ENCODE data around the gene RASGRF1. TPM values are rescaled to one million over a fixed set of nuclear protein-coding genes. Genes with fewer than 3 reads are reported as not detected.
"Not testable (repeated sequence)": the region's sequence is repeated elsewhere in the genome, so short reads cannot be mapped to it uniquely, and the experiment has no call there.

The RASGRF1 gene
- total RNA-seq, 1 experiment from 2014 or later, result 1.6 TPM

DNA sequence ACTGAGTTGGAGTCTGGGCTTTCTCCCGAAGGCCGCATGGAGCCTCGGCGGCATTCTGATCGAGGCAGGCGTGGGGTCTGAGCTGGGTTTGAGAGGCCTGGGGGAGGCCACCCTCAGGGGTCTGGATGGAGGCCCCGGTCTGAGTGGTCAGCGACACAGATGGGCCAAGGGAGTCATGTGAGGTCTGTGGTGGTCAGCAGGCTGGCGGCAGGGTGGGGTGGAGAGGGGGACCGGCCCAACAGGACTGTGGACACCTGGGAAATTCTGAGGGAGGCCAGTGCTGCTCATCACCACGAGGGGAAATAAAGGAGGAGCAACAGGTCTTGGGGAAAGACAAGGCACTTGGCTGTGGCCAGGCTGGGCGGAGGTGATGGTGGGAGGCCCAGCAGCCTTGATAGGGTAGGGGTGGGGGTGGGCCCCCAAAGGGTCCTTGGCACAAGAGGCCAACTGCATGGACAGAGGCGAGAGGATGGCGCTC lies 161.9 kb downstream of the RASGRF1 start:
- DNase-seq (ENCODE audit: low spot score), result no peak
- in situ Hi-C loops (cut with HindIII; ENCODE audit: low sequenced_read_pairs), result no loop called here

DNA sequence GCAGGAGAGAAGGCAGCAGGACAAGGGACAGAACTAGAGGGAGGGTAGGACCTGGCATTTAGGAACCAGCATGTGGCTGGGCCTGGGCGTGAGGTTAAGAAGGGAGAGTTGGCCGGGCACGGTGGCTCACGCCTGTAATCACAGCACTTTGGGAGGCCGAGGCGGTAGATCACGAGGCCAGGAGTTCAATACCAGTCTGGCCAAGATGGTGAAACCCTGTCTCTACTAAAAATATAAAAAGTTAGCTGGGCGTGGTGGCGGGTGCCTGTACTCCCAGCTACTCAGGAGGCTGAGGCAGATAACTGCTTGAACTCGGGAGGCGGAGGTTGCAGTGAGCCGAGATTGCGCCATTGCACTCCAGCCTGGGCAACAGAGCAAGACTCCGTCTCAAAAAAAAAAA lies 162.4 kb downstream of the RASGRF1 start:
- DNase-seq (ENCODE audit: low spot score); in situ Hi-C loops (cut with HindIII; ENCODE audit: low sequenced_read_pairs): not testable (repeated sequence)

DNA sequence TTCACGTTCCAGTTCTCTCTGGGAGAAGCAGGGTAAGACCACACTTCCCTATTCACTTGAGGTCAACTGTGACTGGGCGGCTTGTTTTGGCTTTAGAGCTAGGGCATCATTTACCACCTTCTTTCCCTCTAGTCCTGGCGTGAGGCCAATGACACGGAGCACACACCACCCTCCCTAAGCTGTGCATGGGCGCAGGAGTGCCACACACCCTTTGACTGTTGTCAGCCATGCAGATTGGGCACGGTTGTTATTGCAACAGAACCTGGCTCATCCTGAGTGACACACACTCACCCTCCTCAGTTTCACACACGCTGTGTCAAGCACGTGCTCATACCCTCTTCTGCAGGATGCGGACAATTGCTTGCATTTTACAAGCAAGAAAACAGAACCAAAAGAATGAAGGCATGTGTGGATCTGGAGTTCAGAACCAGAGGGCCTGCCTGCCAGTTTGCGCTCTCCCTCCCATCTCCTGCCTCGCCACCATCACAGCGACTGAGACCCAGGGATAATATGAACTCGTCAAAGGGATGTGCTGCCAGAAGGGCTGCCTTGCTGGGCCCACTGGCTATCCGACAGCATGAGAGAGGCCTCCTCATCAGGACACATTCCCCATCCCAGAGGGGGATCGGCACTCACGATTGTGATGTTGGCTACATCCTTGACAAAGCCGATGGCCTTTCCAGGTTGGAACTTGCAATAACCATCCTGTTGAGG lies 163.3 kb downstream of the RASGRF1 start:
- no peak for DNase-seq (ENCODE audit: low spot score)
- in situ Hi-C loops (cut with HindIII; ENCODE audit: low sequenced_read_pairs), result no loop called here

DNA sequence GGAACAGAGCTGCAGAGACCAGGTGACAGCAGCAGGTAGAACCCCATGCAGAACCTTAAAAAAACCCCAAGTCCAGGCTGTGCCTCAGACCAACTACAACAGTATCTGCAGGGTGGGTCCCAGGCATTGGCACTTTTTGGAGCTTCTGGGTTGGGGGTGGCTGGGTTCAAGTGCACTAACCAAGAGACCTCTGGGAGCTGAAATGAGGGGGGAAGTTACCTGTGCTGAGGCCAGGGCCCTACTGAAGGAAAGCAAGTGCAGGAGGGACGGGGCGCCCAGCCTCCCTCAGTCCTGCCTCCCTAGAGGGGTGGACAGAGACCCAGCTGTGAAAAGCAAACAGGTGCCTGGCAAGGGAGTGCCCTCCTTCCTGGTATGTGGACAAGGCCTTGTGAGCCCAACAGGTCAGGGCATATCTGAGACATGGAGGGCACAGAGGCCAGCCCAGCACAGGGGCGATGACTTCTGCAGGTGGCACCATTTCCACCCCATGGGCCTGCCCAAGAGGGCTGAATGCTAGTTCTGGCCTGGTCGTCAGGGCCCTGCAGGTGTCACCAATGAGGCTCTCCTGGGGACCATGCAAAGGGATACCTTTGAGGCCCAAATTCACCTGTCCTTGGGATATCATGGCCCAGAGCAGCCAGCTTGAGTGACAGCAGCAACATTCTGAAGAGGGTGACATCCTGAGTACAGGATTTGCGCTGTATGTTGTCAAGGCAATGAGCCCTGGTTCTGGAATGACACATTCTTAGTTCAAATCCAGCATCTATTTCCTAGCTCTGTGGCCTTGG lies 164.4 kb downstream of the RASGRF1 start:
- no peak for DNase-seq (ENCODE audit: low spot score)
- in situ Hi-C loops (cut with HindIII; ENCODE audit: low sequenced_read_pairs), result no loop called here

DNA sequence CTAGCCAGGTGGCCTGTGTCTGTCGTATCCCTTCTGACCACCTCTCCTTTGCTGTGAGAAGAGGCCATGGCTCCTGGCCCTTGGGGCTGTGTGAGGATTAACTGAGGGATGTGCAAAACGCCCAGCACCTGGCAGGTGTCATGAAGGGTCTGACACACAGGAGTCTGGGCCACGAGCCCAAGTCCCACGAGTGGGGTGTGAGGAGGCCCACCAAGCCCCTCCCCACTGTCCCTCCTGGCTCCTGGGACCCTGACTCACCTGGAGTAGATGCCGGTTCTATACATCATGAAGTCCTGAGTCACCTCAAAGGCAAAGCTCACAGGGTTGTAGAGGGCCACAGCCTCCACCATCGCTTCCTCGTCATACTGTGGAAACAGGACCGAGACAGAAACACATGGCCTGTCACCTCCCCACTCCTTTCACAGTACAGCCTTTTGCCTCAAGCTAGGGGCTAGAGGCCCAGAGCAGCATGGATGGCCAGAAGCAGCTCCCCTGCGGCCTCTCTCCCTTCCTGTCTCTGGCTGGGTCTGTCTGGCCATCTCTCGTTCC lies 165.4 kb downstream of the RASGRF1 start:
- in situ Hi-C loops (cut with HindIII; ENCODE audit: low sequenced_read_pairs), result no loop called here
- no peak for DNase-seq (ENCODE audit: low spot score)

DNA sequence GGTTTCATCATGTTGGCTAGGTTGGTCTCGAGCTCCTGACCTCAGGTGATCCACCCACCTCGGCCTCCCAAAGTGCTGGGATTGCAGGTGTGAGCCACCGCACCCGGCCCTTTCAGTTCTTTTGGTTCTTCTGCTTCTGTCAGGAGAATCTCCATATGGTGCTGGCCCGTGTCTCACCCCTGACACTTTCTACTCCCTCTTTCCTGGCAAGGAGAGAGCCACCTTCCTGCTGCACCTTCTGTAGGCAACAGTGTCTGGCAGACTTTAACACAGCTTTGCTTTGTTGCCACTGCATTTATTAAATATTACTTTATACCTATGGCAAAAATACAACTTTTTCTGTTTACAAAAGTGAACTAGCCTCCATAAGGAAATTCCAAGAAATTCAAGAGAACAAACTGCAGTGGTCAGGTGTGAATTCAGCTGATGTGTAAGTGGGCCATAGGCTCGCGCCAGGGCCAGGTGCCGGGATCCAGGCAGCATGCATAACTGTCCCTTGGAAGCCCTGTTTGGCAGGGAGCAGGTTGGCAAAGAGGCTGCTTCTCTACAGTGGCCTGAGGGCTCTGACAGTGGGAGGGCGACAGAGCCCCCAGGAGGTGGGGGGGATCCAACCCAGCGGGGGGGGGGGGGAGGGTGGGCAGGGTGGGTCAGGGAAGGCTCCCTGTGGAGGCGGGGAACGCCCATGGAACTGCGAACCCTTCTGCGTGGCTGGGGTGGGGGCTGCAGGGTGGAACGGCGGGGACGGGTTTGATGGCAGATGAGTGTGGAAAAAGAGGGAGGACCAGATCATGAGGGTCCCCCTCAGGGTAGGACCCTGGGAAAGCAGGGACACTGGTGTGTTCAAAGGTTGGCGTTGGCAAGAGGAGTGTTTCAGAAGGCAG lies 166.9 kb downstream of the RASGRF1 start:
- in situ Hi-C loops (cut with HindIII; ENCODE audit: low sequenced_read_pairs), result no loop called here
- peak; percentile 60 for DNase-seq (ENCODE audit: low spot score)

DNA sequence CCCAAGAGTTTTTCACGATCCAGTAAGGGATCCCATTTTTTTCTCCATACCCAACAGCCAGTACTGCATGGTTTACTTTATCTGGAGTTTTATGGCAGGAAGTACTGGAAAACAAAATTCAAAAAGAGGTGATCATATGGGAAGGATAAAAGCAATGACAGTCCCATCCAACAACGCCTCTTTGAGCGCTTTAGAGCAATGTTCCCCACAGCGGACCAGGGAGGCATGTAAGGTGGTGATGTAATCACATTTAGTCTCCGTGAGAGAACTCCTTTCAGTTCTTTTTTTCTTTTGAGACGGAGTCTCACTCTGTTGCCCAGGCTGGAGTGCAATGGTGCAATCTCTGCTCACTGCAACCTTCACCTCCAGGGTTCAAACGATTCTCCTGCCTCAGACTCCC lies 167.6 kb downstream of the RASGRF1 start:
- DNase-seq (ENCODE audit: low spot score), result no peak
- in situ Hi-C loops (cut with HindIII; ENCODE audit: low sequenced_read_pairs), result no loop called here

DNA sequence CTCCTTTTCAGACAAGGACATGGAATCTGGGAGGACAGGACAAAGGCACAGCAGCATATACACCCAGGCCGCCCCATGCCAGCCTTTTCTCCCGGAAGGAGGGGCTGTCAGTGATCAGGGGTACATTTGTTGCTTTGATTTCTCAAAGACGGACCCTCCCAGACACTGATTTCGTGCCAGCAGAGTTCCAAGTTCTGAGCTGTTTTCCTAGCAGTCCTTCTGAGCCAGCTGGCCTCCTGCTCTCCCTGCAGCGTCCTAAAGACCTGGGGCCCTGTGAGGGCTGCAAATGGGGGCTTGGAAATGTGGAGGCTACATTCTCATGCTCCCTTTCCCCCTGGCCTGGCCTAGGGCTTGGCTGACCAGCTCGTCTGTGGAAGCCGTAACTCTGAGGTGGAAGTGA lies 168.1 kb downstream of the RASGRF1 start:
- no peak for DNase-seq (ENCODE audit: low spot score)

DNA sequence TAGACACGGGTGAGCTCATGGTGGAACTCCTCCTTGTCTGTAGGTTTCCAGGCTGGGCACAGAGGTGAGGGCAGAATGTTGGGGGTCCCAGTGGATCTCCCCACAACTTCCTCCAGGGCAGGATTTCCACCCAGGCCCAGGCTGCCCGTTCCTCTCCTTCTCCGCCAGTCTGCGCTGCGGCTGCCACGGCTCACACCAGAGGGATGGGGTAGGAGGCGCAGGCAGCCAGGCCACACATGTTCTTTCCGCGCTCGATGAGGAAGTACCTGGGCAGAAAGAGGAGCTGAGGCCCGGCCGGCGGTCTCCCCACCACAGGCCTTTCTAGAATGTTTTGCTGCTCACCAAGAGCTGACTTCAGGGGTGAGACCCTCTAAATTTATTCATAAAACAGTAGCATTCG lies 168.6 kb downstream of the RASGRF1 start:
- in situ Hi-C loops (cut with HindIII; ENCODE audit: low sequenced_read_pairs), result no loop called here
- DNase-seq (ENCODE audit: low spot score), result no peak

More for the DNA sequence above, 168.1 kb downstream of the RASGRF1 start:
- in situ Hi-C loops (cut with HindIII; ENCODE audit: low sequenced_read_pairs), result no loop called here

DNA sequence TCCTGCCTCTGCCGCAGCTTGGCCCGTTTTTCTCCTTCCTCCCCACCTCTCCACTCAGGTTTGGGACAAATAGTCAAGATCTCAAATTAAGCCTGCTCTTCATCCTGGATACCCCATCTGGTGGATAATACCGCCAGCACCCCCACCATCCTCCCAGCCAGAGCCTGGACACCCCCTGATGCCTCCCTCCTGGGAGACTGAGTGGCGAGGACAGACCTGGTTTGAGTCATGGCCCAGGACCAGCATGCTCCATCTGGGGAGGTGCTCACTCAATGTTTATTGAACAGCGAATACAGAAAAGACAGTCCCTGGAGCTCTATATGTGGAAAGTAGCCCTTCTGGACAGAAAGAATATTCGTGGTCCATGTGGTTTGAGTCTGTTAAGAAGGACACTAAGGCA lies 169.1 kb downstream of the RASGRF1 start:
- DNase-seq (ENCODE audit: low spot score), result no peak
- in situ Hi-C loops (cut with HindIII; ENCODE audit: low sequenced_read_pairs), result no loop called here

DNA sequence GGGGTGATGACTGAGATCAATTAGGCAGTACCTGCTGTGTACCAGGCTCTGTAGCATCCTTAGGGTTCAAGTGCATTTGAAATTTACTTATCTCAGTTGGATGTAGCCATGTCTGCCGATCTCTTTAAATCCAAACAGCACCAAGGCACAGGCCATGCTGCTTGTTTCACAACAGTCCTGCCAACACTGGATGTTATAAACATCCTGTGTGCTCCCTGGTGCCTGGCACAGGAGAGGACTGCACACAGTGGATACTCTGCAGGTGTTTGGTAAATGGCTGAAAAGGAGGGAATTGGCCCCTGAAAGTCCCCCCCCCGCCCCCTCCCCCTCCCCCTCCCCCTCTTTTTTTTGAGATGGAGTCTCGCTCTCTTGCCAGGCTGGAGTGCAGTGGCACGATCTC lies 172.7 kb downstream of the RASGRF1 start:
- in situ Hi-C loops (cut with HindIII; ENCODE audit: low sequenced_read_pairs), result no loop called here
- DNase-seq (ENCODE audit: low spot score), result no peak

DNA sequence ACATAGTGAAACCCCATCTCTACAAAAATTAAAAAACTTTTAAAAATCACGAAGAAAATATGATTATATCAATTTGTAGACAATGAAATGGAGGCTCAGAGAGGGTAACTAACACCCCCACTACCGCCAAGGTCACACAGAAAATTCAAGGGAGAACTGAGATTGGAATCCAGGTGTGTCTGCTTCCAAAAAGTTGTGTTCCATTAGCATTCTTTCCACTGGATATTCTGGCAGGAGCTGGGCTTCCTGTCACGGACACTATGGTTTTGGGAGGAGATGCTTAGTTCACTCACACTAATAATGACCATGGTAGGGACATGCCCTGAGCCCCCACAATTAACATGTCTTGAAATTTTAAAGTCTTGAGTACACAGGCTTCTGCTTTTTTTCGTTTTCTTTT lies 174.5 kb downstream of the RASGRF1 start:
- DNase-seq (ENCODE audit: low spot score), result no peak
- in situ Hi-C loops (cut with HindIII; ENCODE audit: low sequenced_read_pairs), result no loop called here

DNA sequence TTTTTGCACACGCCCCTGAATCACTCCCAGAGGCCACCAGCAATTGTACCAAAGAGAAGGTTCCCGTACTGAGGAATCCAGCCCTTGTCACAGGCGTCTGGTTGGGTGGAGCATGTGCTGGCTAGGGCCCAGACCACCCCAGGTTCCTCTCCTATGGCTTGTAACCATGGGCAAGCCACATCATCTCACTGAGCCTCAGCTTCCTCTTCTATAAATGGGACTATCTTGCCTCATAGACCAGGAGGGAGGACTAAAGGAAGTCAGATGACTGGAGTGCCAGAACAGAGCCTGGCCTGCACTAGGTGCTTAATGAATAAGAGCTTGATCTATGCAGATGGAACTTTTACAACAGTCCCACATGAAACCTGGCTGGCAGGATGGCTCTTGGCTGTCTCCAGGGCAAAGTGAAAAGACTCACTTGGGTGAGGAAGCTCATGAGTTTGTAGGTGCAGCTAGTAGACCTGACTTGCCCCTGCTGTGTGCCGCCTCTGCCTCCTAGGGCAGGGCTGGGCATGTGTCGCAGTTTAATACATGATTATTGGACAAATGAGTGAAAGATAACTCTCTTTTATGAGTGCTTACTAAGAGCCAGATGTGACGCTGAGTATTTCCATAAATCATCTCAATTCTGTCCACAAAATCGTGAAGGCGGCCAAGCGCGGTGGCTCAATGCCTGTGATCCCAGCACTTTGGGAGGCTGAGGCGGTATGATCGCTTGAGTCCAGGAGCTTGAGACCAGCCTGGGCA lies 175.1 kb downstream of the RASGRF1 start:
- in situ Hi-C loops (cut with HindIII; ENCODE audit: low sequenced_read_pairs), result no loop called here
- no peak for DNase-seq (ENCODE audit: low spot score)

DNA sequence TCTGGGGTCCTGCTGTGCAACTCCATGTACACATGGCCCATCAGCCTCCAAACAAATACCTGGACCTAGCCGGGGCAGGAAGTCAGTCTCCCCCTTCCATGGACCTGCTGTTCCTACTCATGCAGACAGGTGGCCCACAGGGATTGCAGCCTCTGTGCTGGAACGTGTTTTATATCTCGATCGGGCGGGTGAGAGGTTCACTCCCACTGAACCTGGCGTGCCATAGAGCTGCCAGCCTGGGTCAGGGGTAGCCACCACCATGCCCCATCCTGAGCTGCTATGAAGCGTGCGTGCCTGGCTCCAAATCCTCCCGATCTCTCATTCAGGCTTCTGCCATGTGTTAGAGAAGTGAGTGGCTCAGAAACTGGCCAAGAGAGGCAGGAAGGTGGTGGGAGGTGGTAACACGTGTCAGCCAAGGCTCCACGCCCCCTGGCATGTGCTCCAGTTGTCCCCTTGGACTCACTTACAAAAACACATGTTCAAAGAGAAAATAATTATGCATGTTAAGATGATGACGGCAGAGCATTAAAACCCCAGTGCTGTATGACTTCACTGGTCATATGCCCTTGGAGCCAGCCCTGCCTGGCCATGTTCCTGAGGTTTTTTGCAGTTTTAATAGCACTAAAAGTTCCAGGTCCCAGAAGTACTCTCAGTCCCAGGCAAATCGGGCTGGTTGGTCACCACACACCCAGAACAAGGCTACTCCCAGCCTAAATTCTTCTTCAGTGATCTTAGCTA lies 176.4 kb downstream of the RASGRF1 start:
- in situ Hi-C loops (cut with HindIII; ENCODE audit: low sequenced_read_pairs), result no loop called here
- peak; percentile 63 for DNase-seq (ENCODE audit: low spot score)

DNA sequence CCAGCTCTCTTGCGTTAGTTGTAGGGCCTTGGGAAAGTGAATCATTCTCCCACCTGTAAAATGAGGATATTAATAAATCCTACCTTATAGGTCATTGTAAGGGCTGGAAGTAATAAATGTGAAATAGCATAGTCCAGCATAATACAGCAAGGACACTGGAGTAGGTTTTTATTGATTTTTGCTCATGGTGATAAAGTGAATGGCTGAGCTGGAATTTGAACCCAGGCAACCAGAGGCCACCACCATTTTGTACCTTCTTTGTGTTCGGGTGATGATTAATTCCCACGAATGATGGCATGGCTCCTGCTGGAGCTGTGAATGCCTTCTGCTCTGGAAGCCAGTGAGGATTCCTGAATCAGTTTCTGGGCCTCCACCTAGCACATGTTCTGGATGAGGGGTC lies 177.6 kb downstream of the RASGRF1 start:
- no peak for DNase-seq (ENCODE audit: low spot score)
- in situ Hi-C loops (cut with HindIII; ENCODE audit: low sequenced_read_pairs), result no loop called here

DNA sequence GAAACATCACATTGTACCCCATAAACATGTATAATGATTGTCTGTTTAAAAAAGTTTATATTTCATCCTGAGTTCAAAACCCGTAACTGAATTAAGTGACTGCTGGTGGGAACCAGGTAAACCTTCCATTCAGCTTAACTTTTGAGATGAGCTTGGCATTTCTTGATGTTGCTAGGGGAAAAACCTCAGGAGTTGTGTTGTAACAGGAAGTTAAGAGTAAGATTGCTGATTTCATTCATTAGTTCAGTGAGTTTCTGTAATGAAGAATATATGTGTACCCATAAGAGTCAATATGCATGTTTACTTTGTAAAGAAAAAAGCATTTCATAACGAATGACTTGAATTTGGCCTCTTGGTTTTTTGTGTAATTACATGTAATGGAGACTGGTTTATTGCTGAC lies 178.3 kb downstream of the RASGRF1 start:
- DNase-seq (ENCODE audit: low spot score), result no peak
- in situ Hi-C loops (cut with HindIII; ENCODE audit: low sequenced_read_pairs), result no loop called here

DNA sequence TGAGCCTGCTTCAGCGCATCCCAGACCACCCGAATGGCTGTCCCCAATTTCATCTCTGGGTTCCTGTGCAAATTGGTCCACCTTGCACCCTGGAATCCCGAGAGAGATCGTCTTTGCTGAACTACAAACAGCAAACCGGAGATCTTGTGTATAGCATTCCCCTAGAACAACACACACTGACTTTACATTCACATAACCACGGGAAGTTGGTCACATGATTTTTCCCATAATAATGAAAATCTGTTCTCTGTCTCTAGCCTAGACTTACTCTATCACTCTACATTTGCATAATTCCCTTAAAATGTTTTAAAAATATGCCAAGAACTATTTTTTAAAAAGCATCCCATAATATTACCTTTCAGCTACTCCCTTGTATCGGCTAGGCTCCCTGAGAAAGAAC lies 180.3 kb downstream of the RASGRF1 start:
- in situ Hi-C loops (cut with HindIII; ENCODE audit: low sequenced_read_pairs), result no loop called here
- no peak for DNase-seq (ENCODE audit: low spot score)

Data from G401 (cell line).